Measurements from ENCODE around the gene CMTR1. TPM values are rescaled to one million over a fixed set of nuclear protein-coding genes. Genes with fewer than 3 reads are reported as not detected.
"Not testable (repeated sequence)": the region's sequence is repeated elsewhere in the genome, so short reads cannot be mapped to it uniquely, and the experiment has no call there.

Gene CMTR1
- polyA plus RNA-seq, 3 donors = 44.0 to 53.5 (median 52.5) TPM

GRCh38 chr6:37426945-37427510 is 6.0 kb upstream of the CMTR1 start:
- no peak for DNase-seq

GRCh38 chr6:37429352-37429750 is 3.7 kb upstream of the CMTR1 start:
- DNase-seq = no peak

DNA sequence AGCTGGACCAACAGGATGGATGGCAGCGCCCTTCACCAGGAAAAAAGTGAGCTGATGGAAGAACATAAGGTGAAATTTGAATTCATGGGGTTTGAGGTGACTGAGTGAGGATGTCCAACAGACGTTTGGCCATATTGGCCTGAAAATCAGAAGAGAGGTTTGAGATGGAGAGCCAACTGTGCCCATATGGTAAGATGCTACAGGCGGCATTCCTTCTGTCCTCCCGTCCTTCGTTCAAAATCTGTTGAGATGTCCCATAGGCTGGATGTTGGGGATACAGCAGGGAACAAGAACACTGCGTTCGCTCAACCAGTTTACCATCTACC is 468 bp upstream of the CMTR1 start:
- no peak for DNase-seq

DNA sequence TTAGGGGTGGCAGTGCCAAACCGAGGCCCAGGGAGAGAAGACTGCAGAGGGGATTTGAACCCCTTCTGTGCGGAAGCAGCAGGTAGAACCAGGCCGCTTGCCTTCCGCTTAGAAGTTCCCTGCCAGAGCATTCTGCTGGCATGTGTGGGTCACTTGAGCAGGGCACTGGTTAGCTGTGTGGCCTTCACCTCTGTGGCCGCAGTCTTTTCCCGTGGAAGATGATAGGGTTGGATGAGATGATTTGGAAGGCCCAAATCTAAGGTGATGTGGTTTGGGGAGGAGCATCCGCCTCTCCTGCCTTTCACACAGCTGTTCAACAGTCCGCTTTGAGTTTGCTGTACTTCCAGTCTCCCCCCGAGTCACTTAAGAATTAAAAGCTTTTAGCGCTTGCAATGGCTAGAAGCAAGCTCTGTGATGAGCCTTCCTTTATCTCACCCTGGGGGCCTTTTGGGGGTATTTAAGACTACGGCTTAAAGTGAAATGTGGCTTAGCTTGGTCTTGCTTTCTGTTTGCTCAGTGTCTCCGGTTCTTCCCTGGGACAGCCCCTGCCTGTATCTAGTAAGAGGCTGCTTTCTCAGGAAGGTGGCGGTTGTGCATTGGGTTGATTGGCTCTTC is 743 bp downstream of the CMTR1 start:
- DNase-seq = no peak

GRCh38 chr6:37435373-37435772 is 2.4 kb downstream of the CMTR1 start:
- DNase-seq = no peak

DNA sequence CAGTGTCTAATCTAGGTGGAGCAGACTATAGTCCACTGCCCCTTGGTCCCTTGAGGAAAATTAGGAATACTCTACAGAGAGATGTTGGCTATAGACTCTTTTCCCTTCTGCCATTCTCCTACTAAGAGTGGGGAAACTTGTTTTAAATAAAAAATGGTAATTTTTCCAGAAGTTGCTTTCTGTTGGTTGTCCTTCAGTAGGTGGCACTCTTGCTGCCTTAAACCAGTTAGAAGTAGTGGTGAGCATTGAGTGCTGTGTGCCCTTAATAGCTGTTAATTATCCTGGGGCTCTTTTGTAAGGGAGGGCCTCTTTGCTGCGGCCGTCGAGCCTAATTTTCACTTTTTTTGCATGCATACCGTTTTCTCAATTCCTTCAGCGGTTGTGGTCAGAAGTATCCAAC is 2.8 kb downstream of the CMTR1 start:
- DNase-seq = no peak

GRCh38 chr6:37438930-37439329 is 5.9 kb downstream of the CMTR1 start:
- DNase-seq = no peak

DNA sequence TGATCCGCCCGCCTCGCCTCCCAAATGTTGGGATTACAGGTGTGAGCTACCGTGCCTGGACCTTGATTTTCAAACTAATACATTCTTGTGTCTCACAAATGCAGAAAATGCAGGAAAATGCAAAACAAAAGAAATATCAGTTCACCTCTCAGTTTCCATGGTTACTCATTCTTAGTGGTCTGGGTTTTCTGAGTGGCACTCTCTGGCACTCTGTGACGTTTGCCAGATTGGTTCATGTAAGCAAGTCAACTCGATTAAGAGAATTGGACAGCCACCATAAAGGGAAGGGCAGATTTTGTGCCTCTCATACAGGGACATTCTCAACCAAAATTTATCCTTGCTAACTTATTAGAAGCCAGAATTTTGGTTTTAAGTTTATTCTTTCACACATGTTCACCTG is 8.6 kb downstream of the CMTR1 start:
- no peak for DNase-seq

- no peak for DNase-seq
Observed at GRCh38 chr6:37442416-37443215, 9.6 kb downstream of the CMTR1 start.

- DNase-seq = not testable (repeated sequence)
Observed at GRCh38 chr6:37443216-37443542, 10.2 kb downstream of the CMTR1 start.

DNA sequence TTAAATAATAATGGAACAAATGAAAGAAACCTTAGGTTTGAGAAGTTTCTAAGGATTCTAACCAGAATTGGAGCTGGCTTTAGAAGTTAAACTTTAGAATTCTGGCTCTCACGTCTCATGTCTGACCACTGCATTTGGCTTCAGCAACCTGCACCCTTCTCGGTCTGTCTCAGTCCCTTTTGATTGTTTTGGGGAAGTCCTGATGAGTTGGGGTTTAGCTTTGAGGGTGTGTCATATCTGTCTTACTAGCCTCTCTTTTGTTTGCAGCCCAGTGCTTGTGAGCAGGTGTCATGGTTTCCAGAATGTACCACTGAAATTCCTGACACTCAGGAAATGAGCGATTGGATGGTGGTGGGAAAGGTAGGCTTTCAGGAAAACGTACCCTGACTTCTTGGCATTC is 17.0 kb downstream of the CMTR1 start:
- no peak for DNase-seq

DNA sequence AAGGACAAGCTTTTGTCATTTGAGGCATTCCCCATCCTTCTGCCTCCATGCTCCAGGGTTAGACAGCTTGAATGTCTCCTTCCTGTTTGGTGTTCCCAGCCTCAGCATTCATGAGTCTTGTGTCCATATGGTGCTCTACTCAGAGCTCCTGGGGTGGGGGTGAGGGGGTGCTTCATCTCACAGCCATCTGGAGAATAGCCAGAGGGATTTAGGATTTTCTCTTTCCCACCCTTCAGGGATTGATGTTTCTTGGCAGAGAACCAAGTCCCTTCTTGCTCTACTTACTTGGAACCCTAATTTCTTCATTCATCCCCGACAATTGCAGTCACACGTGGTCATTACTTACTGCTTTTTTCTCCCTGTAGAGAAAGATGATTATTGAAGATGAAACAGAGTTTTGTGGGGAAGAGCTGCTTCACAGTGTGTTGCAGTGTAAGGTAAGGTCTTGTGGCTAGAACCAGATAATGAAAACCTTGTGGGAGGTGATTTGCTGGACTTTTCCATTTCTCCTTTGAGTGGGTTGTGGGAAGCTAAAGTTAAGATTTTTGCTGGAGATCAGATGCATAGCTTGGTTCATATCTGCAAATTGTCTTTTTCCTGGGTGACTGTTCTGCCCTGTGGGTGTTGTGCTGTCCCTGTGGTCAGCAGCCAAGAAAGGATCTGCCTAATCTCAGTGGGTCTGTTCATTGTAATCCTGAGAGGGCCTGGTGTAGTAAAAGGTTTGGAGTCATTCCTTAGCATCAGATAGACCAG is 18.6 kb downstream of the CMTR1 start:
- DNase-seq = no peak

DNA sequence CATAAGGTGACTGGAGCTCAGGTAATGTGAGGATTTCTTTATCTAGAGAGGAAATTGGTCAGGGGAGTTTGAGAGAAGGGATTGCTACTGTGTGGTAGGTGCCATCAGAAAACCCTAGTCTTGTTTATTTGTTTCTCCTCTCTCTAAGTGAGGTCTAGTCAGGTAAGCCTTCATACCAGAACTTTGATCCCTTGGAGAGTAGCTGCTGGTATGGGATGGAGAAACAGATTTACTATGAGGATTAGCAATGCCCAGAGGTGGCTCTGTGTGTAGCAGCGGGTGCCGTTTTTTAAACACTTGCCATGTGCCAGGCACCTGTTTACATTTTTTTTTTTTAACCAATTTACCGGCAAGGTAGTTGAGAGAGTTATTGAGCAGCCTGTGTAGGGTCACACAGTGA is 19.5 kb downstream of the CMTR1 start:
- no peak for DNase-seq

DNA sequence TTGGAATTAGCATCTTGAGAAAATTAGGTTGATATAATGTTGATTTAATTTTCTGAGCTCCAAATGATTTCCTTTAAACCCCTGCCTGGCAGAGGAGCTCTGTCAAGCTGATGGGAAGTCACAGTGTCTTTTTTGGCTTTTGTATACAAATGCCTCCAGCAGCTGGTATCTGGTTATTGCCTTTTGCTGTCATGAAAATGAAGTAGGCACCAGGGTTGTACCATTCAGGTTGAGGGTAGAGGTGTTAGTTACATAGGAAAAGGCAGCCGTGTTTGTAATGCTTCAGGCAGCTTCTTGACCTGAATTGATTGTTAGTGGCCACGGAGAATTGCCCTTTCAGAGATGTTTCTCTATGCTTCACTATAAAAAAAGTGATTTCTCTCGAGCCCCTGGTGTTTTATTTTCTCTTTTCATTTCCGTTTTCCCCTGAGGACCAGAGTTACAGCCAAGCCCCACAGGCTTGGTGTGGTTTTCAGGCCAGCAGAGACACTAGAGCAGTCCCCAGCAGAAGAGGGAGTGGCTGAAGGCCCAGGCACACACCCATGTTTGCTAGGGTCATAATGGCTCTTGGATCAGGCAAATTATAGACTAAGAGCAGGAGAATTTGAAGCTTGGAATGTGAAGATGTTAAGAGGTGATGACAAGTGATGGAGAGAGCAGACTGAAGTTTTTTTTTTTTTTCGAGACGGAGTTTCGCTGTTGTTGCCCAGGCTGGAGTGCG is 21.6 kb downstream of the CMTR1 start:
- no peak for DNase-seq

DNA sequence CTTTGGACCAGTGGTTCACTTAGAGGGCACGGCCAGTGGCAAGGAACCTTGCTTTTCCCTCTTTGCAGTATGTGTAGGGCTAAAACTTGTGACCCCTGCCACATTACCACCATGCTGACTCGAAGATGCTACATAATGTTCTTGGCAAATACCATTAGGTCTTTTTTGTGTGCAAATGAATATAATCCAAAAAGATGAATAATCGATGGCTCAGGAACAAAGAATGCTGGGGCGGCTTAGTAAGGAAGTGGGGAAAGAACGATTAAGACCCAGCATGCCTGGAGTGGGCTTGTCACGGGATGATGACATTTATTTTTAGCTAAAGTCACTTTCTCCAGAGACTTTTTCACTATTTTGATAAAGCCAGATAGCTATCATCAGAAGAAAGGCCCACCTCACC is 23.1 kb downstream of the CMTR1 start:
- DNase-seq = no peak

GRCh38 chr6:37456816-37457560 is 24.0 kb downstream of the CMTR1 start:
- no peak for DNase-seq

DNA sequence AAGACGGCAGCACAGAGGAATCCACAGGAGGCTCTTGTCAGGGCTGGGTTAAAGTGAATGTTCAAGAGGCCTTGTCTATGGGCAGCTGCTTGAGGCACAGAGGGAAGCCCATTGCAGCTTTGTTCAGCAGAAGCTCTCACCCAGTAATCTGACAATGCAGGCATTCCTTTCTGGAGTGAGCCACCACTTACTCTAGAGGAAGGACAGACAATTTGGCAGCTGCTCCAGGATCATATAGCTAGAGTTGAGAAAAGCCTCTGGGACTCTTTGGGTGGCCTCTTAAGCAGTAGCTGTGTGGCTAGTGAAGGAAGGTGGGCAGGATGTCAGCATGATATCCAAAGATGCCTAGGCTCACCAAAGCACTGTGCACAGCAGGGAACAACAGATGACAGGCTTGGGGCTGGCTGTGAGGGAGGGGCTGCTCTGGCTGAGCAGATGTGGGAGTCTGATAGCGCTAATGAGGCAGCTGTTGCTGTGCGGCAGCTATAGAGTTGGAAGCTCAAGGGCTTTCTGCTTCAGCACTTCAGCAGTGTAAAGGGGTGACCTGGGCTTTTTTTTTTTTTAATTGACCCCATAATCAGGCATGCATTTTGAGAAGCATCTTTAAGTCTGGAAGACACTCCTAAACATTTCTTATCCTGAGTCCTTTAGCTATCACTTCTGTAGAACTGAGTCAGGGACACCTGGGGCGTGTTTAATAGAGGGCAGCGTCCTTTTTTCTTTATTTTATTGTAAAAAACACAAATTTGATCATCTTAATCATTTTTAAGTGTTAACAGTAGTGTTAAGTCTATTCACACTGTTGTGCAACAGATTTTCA is 27.2 kb downstream of the CMTR1 start:
- no peak for DNase-seq

DNA sequence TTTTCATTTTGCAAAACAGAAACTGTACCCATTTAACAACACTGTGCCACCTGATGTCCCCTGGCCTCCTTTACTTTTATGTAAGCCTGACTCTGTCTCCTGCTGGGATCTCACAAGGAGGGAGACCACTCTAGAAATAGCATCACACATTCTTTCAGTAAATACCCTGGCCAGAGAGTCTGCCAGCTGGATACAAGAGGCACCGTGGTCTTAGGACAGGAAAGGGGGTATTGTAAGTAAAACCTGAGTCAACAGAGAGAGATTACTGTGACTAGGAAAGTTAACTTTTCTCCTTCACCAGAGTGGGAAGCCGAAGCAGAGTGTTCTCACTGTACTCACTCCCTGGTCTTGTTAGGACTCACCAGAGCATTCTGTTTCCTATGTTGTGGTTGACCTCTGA is 27.8 kb downstream of the CMTR1 start:
- DNase-seq = no peak

DNA sequence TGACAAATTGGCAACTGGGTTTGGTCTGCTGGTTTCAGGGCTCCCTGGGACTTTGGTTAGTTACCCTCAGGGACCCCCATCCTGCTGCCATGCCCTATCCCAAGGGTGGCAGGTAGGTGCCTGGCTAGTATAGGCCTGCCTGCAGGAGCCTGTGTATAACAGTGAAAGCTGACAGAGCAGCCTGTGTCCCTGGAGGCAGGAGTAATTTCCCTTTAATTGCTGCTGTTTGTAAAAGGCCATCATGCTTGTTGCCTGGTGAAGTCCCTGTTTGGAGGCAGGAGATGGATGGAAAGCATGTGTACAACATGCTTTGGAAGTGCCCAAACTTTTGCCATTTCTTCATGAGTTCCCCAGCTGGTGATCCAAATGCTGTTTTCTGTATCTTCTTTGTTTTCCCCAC is 30.1 kb downstream of the CMTR1 start:
- DNase-seq = no peak

- no peak for DNase-seq
Observed at GRCh38 chr6:37467718-37468117, 34.7 kb downstream of the CMTR1 start.

Data from renal pelvis (tissue), 4 donors.